Pancreas (tissue), 10 donors: ENCODE results near the gene CRAMP1. TPM values are rescaled to one million over a fixed set of nuclear protein-coding genes. Genes with fewer than 3 reads are reported as not detected.
A peak's percentile ranks its signal among the peaks of the same experiment; 100 is the strongest.

Experiments
- ATAC-seq, 4 donors: fragments of 200-7000 bp; cut with Tn5 transposase; one replicate each; pipeline versions ENCODE4 v1.8.0 to v1.9.1; 2020; ENCODE audit warnings: mild to moderate bottlenecking in 4 of 4, moderate library complexity in 4 of 4
- DNase-seq, 6 donors: peaks; one replicate each; pipeline ENCODE4 v3.0.0-alpha.2; 2020
- FAIRE-seq: peaks from 2 replicates; lab custom pipeline; 2012; peaks lifted over from hg19 to GRCh38; lab: Jason Lieb, UNC
- H3K27ac ChIP-seq, 4 donors: fragments of 200-600 bp; sonication (generic); 1 replicate in 3 of 4; 2 replicates in 1 of 4; pipeline versions ENCODE4 v1.5.0 to v1.8.0; 2020
- H3K27me3 ChIP-seq, 4 donors: fragments of 200-600 bp; one replicate each; pipeline ENCODE4 v1.8.0; 2021
- H3K36me3 ChIP-seq, 3 donors: fragments of 200-600 bp; sonication (generic) in 1 of 3; one replicate each; pipeline versions ENCODE4 v1.5.0 to v1.8.0; 2020 to 2021
- H3K4me1 ChIP-seq, 3 donors: fragments of 200-600 bp; one replicate each; pipeline ENCODE4 v1.8.0; 2021
- H3K4me3 ChIP-seq, 4 donors: fragments of 200-600 bp; sonication (generic) in 2 of 4; one replicate each; pipeline versions ENCODE4 v1.5.0 to v1.8.0; 2020 to 2021
- H3K9me3 ChIP-seq, 4 donors: fragments of 200-600 bp; one replicate each; pipeline ENCODE4 v1.8.0; 2021
- WGBS, 2 donors: extraction: QIAGEN DNeasy Blood & Tissue Kit; methylation state at CpG; one replicate each; pipeline ENCODE4 v1.1.7; 2013; 5-methylcytosine and 5-hydroxymethylcytosine counted together
- intact Hi-C, 3 donors: fragments of 100-400 bp; cut with DNase I; formaldehyde crosslinking; loops; one replicate each; pipeline versions ENCODE4 v1.11.1 to v1.14.2; 2022
- polyA plus RNA-seq, 2 donors: library from polyadenylated mRNA; stranded (reverse); fragments of 200-250 nt; gene quantifications; one replicate each; pipeline ENCODE4 v1.2.3, GENCODE V29; 2013
- total RNA-seq, 6 donors: library from RNA; stranded (reverse); fragmentation: NEBNext Ultra II Directional in 4 of 6; extraction: Animal tissue kit (Norgen Biotek cat#: 25700) in 4 of 6; gene quantifications; one replicate each; pipeline versions ENCODE4 v1.2.1 to v1.2.4, GENCODE V29; 2021 to 2023
- TF ChIP-seq, protein P1 (sequence below), 4 donors: fragments of 200-600 bp; sonication (generic) in 3 of 4; IDR thresholded peaks; one replicate each; pipeline versions ENCODE4 v1.5.0 to v1.8.0; 2021; ENCODE audit warnings: antibody characterized with exemption in 4 of 4
- donor health status: healthy with polysubstance abuse.
- donor health status: DM: no; HTN: no; CAD: no; lungs with moderate emphysema.
- donor health status: DM: no; HTN: no; CAD: no.
- donor health status: control.
- donor health status: control.
- donor health status: Bipolar disorder and iron deficiency.
- donor health status: DM: yes; HTN: yes; CAD: no.
- donor health status: DM: no; HTN: no; CAD: no.
- donor health status: DM: no; HTN: no; CAD: no.
- donor health status: DM: yes; HTN: yes; CAD: no.

CRAMP1 gene
- total and polyA plus RNA-seq, 8 donors = 4.6 to 16.2 (median 7.2) TPM

DNA sequence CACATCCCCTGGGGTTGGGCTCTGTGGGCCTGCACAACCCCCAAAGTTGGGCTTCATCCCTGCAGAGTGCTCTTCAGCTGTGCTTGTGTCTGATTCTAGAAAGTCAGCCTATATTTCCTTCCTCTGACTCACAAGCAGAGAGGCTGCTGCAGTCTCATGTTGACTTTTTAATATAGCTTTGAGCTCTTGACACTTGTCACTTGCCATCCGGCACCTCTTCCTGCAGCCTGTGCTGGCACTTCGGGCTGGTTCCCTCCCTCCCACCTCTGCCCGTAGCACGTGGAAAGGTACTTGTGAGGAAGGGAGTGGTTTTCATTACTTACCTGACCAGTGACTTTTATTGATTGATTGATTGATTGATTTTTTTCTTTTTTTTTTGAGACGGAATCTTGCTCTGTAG is 46.9 kb downstream of the CRAMP1 start:
- intact Hi-C loops = no loop called here
- ATAC-seq (no peak), DNase-seq (no peak), FAIRE-seq (no peak)
- TF ChIP-seq, protein P1, sequence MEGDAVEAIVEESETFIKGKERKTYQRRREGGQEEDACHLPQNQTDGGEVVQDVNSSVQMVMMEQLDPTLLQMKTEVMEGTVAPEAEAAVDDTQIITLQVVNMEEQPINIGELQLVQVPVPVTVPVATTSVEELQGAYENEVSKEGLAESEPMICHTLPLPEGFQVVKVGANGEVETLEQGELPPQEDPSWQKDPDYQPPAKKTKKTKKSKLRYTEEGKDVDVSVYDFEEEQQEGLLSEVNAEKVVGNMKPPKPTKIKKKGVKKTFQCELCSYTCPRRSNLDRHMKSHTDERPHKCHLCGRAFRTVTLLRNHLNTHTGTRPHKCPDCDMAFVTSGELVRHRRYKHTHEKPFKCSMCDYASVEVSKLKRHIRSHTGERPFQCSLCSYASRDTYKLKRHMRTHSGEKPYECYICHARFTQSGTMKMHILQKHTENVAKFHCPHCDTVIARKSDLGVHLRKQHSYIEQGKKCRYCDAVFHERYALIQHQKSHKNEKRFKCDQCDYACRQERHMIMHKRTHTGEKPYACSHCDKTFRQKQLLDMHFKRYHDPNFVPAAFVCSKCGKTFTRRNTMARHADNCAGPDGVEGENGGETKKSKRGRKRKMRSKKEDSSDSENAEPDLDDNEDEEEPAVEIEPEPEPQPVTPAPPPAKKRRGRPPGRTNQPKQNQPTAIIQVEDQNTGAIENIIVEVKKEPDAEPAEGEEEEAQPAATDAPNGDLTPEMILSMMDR (IDR thresholded peaks at IDR 0.05) = no peak
- WGBS, 2 donors = 90 to 94% methylated on average over 5 of the region's 5 CpGs
- Histone ChIP-seq H3K4me1 (no peaks in the 10 kb centered on the region), H3K4me3 (no peak overlapping the region), H3K27ac (no peak overlapping the region), H3K9me3 (no peaks in the 10 kb centered on the region), H3K27me3 (no peaks in the 10 kb centered on the region), H3K36me3 (peaks cover 0 to 55% (median 16%) of the 10 kb centered on the region in 3 donors)

DNA sequence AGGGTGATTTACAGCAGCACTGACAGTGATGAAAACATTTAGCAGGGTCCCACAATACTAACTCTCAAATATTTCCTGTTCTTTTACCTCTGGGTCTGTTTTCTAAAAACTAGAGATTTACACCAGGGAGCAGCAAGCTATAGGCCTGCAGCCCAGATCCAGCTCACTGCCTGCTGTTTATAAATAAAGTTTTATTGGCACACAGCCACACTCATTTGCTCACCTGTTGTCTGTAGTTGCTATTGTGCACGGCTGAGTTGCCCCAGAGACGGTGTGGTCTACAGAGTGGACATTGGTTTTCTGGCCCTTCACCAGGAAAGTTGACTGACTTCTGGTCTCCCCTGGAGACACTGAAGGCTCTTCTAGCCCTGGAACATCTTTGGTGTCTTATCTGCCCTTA is 49.7 kb downstream of the CRAMP1 start:
- Histone ChIP-seq H3K27me3 (no peaks in the 10 kb centered on the region), H3K27ac (no peak overlapping the region), H3K4me3 (no peak overlapping the region), H3K9me3 (no peaks in the 10 kb centered on the region), H3K36me3 (peaks cover 0 to 45% (median 17%) of the 10 kb centered on the region in 3 donors), H3K4me1 (no peaks in the 10 kb centered on the region)
- no peak for FAIRE-seq
- TF ChIP-seq, protein P1 (IDR thresholded peaks at IDR 0.05) = no peak
- no peak for ATAC-seq
- intact Hi-C loops = no loop called here
- whole genome bisulfite sequencing, 2 donors = 94 to 98% methylated on average over 2 of the region's 2 CpGs
- no peak for DNase-seq

DNA sequence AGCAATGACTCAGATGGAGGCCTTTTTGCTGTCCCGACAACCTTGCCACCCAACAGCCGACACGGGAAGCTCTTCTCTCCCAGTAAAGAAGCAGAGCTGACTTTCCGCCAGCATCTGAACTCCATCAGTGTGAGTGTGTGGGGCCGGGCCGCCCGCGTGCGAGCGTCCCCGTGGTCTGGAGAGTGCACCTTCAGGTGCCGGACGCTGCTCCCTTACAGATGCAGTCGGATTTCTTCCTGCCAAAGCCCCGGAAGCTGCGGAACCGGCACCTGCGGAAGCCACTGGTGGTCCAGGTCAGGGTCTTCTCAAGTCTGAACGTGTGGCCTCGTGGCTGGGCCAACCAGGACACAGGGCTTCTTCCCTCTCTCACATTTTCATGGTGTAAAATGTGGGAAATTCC is 50.4 kb downstream of the CRAMP1 start:
- Histone ChIP-seq H3K27ac (no peak overlapping the region), H3K9me3 (no peaks in the 10 kb centered on the region), H3K4me1 (no peaks in the 10 kb centered on the region), H3K27me3 (no peaks in the 10 kb centered on the region), H3K36me3 (peaks cover 0 to 47% (median 17%) of the 10 kb centered on the region in 3 donors), H3K4me3 (no peak overlapping the region)
- intact Hi-C loops = no loop called here
- ATAC-seq (no peak), DNase-seq (no peak), FAIRE-seq (no peak)
- 92 to 96% methylated on average over 20 of the region's 20 CpGs for WGBS, 2 donors
- TF ChIP-seq, protein P1 (IDR thresholded peaks at IDR 0.05) = no peak

DNA sequence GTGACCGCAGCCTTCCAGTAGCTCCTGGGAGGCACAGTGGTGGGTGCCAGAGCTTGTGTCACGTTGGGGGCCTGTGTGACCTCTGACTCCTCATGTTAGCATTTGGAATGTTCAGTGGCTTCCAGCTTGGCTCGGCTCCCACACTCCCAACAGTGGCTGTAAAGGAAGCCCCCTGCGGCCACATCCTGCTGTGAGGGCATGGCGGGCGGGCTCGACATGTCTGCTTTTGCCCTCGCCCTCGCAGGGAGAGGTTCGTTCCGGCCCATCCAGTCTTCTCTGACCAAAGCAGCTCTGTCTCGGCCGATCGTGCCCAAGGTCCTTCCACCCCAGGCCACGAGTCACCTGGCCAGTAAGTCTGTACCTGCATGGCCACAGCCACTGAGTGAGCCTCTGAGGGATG is 53.7 kb downstream of the CRAMP1 start:
- H3K27me3 ChIP-seq = no peaks in the 10 kb centered on the region
- DNase-seq (peak in 1 of 6 donors; percentile 44), FAIRE-seq (no peak), ATAC-seq (no peak)
- WGBS, 2 donors = 91 to 93% methylated on average over 15 of the region's 15 CpGs
- no peak overlapping the region for H3K4me3 ChIP-seq
- TF ChIP-seq, protein P1 (IDR thresholded peaks at IDR 0.05) = no peak
- H3K9me3 ChIP-seq = no peaks in the 10 kb centered on the region
- intact Hi-C loops = no loop called here
- H3K4me1 ChIP-seq = no peaks in the 10 kb centered on the region
- peaks cover 0 to 68% (median 32%) of the 10 kb centered on the region in 3 donors for H3K36me3 ChIP-seq
- no peak overlapping the region for H3K27ac ChIP-seq

DNA sequence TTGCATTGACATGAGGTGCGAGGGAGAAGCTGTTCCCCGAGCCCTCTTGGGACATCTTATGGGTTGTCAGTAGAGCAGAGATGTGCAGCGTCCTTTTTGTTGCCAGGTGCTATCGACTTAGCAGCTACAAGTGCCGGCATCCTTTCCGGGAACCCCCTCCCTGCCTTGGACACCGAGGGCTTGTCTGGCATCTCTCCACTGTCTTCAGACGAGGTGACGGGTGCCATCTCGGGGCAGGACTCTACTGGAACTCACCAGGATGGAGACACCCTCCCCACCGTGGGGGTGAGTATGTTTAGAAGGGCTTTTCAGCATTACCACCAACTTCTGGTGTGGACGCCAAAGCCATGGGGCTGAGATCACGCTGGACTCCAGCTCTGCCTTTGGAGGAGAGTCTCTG is 54.2 kb downstream of the CRAMP1 start:
- H3K4me3 ChIP-seq = no peak overlapping the region
- ATAC-seq (no peak), DNase-seq (peak in 1 of 6 donors; percentile 19), FAIRE-seq (no peak)
- no peak overlapping the region for H3K27ac ChIP-seq
- 88 to 93% methylated on average over 13 of the region's 13 CpGs for whole genome bisulfite sequencing, 2 donors
- intact Hi-C loops = no loop called here
- no peaks in the 10 kb centered on the region for H3K9me3 ChIP-seq
- TF ChIP-seq, protein P1 (IDR thresholded peaks at IDR 0.05) = no peak
- H3K27me3 ChIP-seq = no peaks in the 10 kb centered on the region
- H3K36me3 ChIP-seq = peaks cover under 1 to 73% (median 32%) of the 10 kb centered on the region in 3 donors
- H3K4me1 ChIP-seq = no peaks in the 10 kb centered on the region
